Small intestine (tissue), 7 donors: ENCODE results near the gene SPAM1. TPM values are rescaled to one million over a fixed set of nuclear protein-coding genes. Genes with fewer than 3 reads are reported as not detected.
A peak's percentile ranks its signal among the peaks of the same experiment; 100 is the strongest.

Source experiments
- DNase-seq, 2 donors: peaks; one replicate each; pipeline versions ENCODE4 v3.0.0 to v3.0.0-alpha.2; 2013
- FAIRE-seq: peaks from 2 replicates; lab custom pipeline; 2012; peaks lifted over from hg19 to GRCh38; lab: Jason Lieb, UNC
- H3K27ac ChIP-seq, 3 donors: one replicate each; pipeline ENCODE4 v1.5.1; 2013; ENCODE audit warnings: low read length in 2 of 3, mild to moderate bottlenecking in 2 of 3, control low read depth in 1 of 3, inconsistent platforms in 1 of 3, low read depth in 1 of 3, moderate library complexity in 1 of 3
- H3K27me3 ChIP-seq, 3 donors: one replicate each; pipeline ENCODE4 v1.6.1; 2013; ENCODE audit warnings: low read length in 3 of 3, inconsistent platforms in 1 of 3; ENCODE audit not compliant: control insufficient read depth in 3 of 3, insufficient read depth in 3 of 3
- H3K36me3 ChIP-seq, 3 donors: one replicate each; pipeline ENCODE4 v1.6.1; 2013; ENCODE audit warnings: low read length in 3 of 3, inconsistent platforms in 1 of 3, low read depth in 1 of 3, mild to moderate bottlenecking in 1 of 3, moderate library complexity in 1 of 3; ENCODE audit not compliant: control insufficient read depth in 3 of 3, insufficient read depth in 2 of 3
- H3K4me1 ChIP-seq, 3 donors: one replicate each; pipeline ENCODE4 v1.6.1; 2013; ENCODE audit warnings: low read length in 2 of 3, inconsistent platforms in 1 of 3, low read depth in 1 of 3, mild to moderate bottlenecking in 1 of 3, moderate library complexity in 1 of 3; ENCODE audit not compliant: control insufficient read depth in 3 of 3, insufficient read depth in 2 of 3
- H3K4me3 ChIP-seq, 3 donors: one replicate each; pipeline ENCODE4 v1.5.1; 2013; ENCODE audit warnings: low read length in 3 of 3, control low read depth in 1 of 3, inconsistent platforms in 1 of 3, low read depth in 1 of 3, mild to moderate bottlenecking in 1 of 3, moderate library complexity in 1 of 3
- H3K9me3 ChIP-seq, 2 donors: one replicate each; pipeline ENCODE4 v1.6.1; 2013; ENCODE audit warnings: low read depth in 1 of 2, low read length in 1 of 2; ENCODE audit not compliant: control insufficient read depth in 2 of 2, insufficient read depth in 1 of 2
- WGBS, 3 donors: extraction: QIAGEN DNeasy Blood & Tissue Kit; methylation state at CpG; one replicate each; pipeline ENCODE4 v1.1.7; 2013; 5-methylcytosine and 5-hydroxymethylcytosine counted together
- polyA plus RNA-seq, 4 donors: library from polyadenylated mRNA; stranded (reverse) in 3 of 4; unstranded in 1 of 4; fragments of 200-250 nt in 3 of 4; fragments of 120-200 nt in 1 of 4; gene quantifications; one replicate each; pipeline versions ENCODE4 v1.2.1 to v1.2.3, GENCODE V29; 2013
- donor health status: healthy with polysubstance abuse.
- donor health status: control.
- donor health status: control.
- donor health status: Bipolar disorder and iron deficiency.
- donor health status: healthy.

SPAM1 gene
- polyA plus RNA-seq, 4 donors, result 0.04 to 0.78 (median 0.45) TPM; not detected in 1

- Histone ChIP-seq H3K4me3 (no peak overlapping the region), H3K36me3 (no peaks in the 10 kb centered on the region), H3K9me3 (peaks cover 0 to 7% of the 10 kb centered on the region in 2 donors), H3K4me1 (no peaks in the 10 kb centered on the region), H3K27ac (no peak overlapping the region), H3K27me3 (no peaks in the 10 kb centered on the region)
- FAIRE-seq, result no peak
- no peak for DNase-seq
These were observed 19.3 kb upstream of the SPAM1 start for GRCh38 chr7:123905714-123906113.

GRCh38 chr7:123916240-123916724 is 8.8 kb upstream of the SPAM1 start:
- H3K36me3 ChIP-seq, result no peaks in the 10 kb centered on the region
- H3K4me1 ChIP-seq, result peaks cover 0 to 6% (median 0%) of the 10 kb centered on the region in 3 donors
- FAIRE-seq (no peak), DNase-seq (peak; percentile 81 to 82)
- no peaks in the 10 kb centered on the region for H3K27me3 ChIP-seq
- H3K4me3 ChIP-seq, result no peak overlapping the region
- H3K9me3 ChIP-seq, result no peaks in the 10 kb centered on the region
- 8 to 24% (median 21%) methylated on average over 2 of the region's 2 CpGs for WGBS, 3 donors
- H3K27ac ChIP-seq, result peak overlapping the region in 1 of 3 donors; percentile 60

- DNase-seq, result no peak
- Histone ChIP-seq H3K27ac (no peak overlapping the region), H3K9me3 (no peaks in the 10 kb centered on the region), H3K4me3 (no peak overlapping the region), H3K27me3 (no peaks in the 10 kb centered on the region), H3K4me1 (peaks cover 0 to 9% (median 0%) of the 10 kb centered on the region in 3 donors), H3K36me3 (no peaks in the 10 kb centered on the region)
- 92 to 96% (median 94%) methylated on average over 12 of the region's 12 CpGs for WGBS, 3 donors
- no peak for FAIRE-seq
These were observed 7.2 kb upstream of the SPAM1 start for GRCh38 chr7:123917878-123918277.

GRCh38 chr7:123918309-123918708 is 6.7 kb upstream of the SPAM1 start:
- Histone ChIP-seq H3K4me3 (no peak overlapping the region), H3K9me3 (no peaks in the 10 kb centered on the region), H3K27ac (no peak overlapping the region), H3K36me3 (no peaks in the 10 kb centered on the region), H3K4me1 (peaks cover 0 to 9% (median 0%) of the 10 kb centered on the region in 3 donors), H3K27me3 (no peaks in the 10 kb centered on the region)
- DNase-seq, result no peak
- WGBS, 3 donors, result 87 to 95% (median 90%) methylated on average over 8 of the region's 8 CpGs
- FAIRE-seq, result no peak

GRCh38 chr7:123923599-123923998 is 1.4 kb upstream of the SPAM1 start:
- H3K4me1 ChIP-seq, result peaks cover 0 to 23% (median 0%) of the 10 kb centered on the region in 3 donors
- 79 to 88% (median 86%) methylated on average over 4 of the region's 4 CpGs for WGBS, 3 donors
- H3K36me3 ChIP-seq, result no peaks in the 10 kb centered on the region
- FAIRE-seq, result no peak
- H3K27ac ChIP-seq, result no peak overlapping the region
- no peak overlapping the region for H3K4me3 ChIP-seq
- DNase-seq, result no peak
- no peaks in the 10 kb centered on the region for H3K27me3 ChIP-seq
- peaks cover 0 to 3% of the 10 kb centered on the region in 2 donors for H3K9me3 ChIP-seq

- Histone ChIP-seq H3K27ac (peak overlapping the region in 2 of 3 donors; percentile 70 to 77), H3K27me3 (no peaks in the 10 kb centered on the region), H3K36me3 (no peaks in the 10 kb centered on the region), H3K4me3 (no peak overlapping the region), H3K4me1 (peaks cover 0 to 38% (median 5%) of the 10 kb centered on the region in 3 donors), H3K9me3 (peaks cover 0 to 1% of the 10 kb centered on the region in 2 donors)
- DNase-seq, result peak; percentile 92
- FAIRE-seq, result no peak
These were observed 4.1 kb downstream of the SPAM1 start for GRCh38 chr7:123929107-123929506.

GRCh38 chr7:123929655-123930054 is 4.6 kb downstream of the SPAM1 start:
- no peaks in the 10 kb centered on the region for H3K9me3 ChIP-seq
- H3K36me3 ChIP-seq, result no peaks in the 10 kb centered on the region
- H3K4me3 ChIP-seq, result no peak overlapping the region
- H3K27me3 ChIP-seq, result no peaks in the 10 kb centered on the region
- FAIRE-seq (no peak), DNase-seq (no peak)
- H3K4me1 ChIP-seq, result peaks cover 0 to 38% (median 5%) of the 10 kb centered on the region in 3 donors
- 40 to 62% (median 48%) methylated on average over 2 of the region's 2 CpGs for WGBS, 3 donors
- H3K27ac ChIP-seq, result peak overlapping the region in 2 of 3 donors; percentile 70 to 77

GRCh38 chr7:123935436-123936381 is 10.7 kb downstream of the SPAM1 start:
- FAIRE-seq (no peak), DNase-seq (no peak)
- H3K4me3 ChIP-seq, result no peak overlapping the region
- 55 to 82% (median 76%) methylated on average over 1 of the region's 1 CpG for WGBS, 3 donors
- H3K27me3 ChIP-seq, result no peaks in the 10 kb centered on the region
- peaks cover 0 to under 1% (median 0%) of the 10 kb centered on the region in 3 donors for H3K4me1 ChIP-seq
- peak overlapping the region in 1 of 3 donors; percentile 52 for H3K27ac ChIP-seq
- H3K36me3 ChIP-seq, result no peaks in the 10 kb centered on the region
- peaks cover 0 to 5% of the 10 kb centered on the region in 2 donors for H3K9me3 ChIP-seq
